GM18861 (cell line): ENCODE measurements around the gene LRRC4B.
"Not testable (repeated sequence)": the region's sequence is repeated elsewhere in the genome, so short reads cannot be mapped to it uniquely, and the experiment has no call there.

Experiments used
- ATAC-seq: cut with Tn5 transposase; IDR thresholded peaks from one replicate; pipeline ENCODE4 v1.9.1; 2021; ENCODE audit not compliant: unreplicated experiment

Gene LRRC4B

DNA sequence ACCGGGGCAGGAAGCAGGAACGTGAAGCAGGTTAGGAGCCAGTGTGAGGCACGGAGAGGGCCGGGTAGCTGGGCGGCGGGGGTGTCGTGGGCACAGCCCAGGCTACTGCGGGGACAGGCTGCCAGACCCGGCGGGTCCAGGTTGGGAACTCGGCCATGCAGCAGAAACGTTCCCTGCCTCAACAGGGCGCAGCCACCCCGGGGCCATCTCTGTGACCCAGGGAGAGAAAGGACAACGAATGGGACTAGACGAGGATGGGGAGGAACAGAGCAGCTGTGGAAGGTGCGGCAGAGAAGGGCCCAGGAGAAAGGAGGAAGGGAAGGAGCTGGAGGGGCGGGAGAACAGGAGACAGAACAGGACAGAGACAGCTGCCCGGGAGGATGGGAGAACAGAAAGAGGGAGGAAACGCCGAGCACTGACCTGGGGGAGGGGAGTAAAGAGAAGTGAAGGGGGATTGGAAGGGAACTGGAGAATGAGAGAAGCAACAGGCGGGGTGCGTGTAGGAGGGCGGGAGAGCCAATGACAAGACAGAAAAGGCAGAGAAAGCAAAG lies 78.7 kb downstream of the LRRC4B start:
- ATAC-seq: no peak

DNA sequence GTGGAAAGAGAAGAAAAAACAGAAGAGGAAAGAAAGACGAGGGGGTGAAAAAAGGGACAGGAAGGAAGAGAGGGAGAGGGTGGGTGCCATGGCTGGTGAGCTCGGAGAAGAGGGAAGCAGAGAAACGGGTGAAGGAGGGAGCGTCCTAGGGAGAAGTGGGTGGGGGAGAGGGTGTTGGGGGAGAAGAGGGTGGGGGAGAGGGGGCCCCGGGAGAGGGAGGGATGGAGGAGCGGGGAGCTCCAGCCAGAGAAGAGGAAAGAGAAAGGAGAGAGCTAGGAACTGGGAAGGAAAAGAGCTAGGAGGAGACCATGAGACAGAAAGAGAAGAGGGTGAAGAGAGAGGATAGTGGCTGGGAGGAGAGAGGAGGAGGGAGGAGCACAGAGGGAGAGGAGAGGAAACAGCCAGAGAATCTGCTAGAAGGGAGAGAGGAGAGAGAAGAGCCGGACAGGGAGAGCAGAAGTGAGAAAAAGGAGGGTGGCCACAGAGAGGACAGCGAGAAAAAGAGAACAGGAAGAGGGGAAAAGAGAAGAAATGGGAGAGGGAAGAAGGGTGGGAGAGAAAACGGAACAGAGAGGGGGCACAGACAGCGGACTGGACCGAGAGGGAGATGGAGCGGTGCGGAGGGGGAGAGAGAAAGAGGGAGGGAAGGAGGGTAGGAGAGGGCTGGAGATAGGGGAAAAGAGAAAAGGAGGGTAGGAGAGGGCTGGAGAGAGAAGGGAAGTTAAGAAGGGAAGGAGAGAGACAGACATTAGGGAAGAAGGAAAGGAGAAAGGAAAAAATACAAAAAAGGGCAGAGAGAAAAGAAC lies 79.6 kb downstream of the LRRC4B start:
- ATAC-seq: no peak

DNA sequence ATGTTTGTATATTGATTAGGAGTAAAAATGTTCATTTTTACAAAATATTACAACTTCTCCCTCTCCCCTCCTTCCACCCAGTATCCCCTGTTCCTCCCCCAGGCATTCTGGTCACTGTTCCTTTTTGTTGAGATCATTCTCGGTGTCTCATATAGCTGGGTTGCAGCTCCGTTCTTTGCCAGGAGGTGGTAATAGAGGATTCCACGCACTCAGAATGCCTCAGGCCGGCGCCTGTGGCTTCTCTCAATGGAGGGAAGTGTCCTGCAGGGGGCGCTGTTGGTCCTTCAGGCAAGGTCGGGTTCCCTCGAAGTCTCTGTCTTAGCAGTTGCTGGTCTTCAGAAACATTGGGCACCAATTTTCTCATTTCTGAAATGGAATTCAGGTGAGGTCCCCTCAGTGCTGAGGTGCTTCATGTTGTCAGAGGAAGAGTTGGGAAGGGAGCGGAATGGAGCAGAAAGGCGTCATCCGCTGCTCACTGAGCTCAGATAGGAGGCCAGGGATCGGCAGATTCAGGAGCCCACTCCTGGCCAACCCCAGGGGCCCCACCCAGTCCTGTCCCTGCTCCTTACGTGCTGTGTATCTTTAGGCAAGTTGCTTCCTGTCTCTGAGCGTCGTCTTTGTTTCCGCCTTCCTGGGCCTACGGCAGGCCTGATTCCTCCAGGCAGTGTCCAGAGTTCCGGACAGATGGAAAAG lies 81.3 kb downstream of the LRRC4B start:
- no peak for ATAC-seq

DNA sequence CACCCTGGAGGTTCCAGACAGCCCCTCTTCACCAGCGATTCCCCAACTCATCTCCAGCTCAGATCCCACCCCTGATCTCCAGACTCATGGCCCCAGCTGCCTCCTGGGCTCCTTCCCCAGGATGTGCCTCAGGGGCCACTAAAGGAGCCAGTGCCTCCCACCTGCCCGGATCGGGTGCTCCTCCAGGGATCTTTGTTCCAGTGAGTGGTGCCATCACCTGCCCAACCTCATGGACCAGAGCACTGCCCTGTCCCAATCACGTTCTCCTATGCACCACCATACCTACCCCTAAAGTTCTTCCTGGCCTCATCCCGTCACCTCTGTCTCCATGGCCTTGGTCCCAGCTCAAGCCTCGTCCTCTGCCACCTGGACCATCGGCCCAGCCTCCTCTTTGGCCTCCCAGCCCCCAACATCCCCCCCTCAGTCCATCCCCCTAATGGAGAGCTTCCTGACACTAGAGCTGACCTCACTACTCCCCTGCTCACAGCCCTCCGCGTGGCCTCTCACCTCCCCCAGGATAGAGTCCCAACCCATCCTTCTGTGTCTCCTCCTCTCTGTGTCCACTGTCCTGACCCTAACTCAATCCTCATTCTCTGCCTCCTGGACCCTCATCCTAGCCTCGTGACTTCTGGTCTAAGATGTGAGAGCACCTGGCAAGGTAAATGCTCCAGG lies 82.8 kb downstream of the LRRC4B start:
- ATAC-seq: no peak

DNA sequence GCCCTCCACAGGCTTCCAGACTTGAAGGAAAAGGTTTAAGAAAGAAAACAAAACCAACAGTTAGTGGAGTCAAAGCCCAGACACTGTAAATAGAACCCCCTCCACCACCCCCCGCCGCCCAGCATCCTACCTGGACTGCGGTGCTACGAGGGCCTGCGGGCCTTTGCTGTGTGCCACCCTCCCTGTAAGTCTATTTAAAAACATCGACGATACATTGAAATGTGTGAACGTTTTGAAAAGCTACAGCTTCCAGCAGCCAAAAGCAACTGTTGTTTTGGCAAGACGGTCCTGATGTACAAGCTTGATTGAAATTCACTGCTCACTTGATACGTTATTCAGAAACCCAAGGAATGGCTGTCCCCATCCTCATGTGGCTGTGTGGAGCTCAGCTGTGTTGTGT lies 85.3 kb downstream of the LRRC4B start:
- no peak for ATAC-seq

DNA sequence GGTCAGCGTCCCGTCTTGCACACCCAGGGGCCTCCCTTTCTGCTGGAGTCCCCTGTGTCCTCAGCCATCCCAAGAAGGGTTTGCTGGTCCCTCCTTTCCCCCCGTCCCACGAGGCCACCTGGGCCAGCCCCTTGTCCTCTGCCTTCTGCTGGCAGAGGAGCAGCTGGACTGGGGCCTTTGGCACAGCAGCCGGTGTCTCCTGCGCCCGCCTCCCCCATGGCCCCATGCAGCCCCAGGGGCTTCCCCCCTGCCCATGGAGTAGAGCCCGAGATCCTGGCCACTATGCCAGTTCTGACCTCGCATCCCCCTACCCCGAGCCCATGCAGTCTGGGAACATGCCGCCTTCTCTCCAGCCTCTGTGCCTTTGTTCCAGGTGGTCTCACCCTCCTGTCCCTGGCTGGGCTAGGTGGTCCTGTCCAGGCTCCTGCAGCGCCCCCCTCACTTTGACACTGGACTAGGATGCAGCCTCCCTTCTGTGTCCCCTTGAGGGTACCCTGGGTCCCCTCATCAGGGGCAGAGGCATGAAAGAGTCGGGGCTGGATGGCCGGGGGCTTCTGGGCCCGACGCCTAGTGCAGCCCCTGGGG lies 85.9 kb downstream of the LRRC4B start:
- ATAC-seq: no peak

DNA sequence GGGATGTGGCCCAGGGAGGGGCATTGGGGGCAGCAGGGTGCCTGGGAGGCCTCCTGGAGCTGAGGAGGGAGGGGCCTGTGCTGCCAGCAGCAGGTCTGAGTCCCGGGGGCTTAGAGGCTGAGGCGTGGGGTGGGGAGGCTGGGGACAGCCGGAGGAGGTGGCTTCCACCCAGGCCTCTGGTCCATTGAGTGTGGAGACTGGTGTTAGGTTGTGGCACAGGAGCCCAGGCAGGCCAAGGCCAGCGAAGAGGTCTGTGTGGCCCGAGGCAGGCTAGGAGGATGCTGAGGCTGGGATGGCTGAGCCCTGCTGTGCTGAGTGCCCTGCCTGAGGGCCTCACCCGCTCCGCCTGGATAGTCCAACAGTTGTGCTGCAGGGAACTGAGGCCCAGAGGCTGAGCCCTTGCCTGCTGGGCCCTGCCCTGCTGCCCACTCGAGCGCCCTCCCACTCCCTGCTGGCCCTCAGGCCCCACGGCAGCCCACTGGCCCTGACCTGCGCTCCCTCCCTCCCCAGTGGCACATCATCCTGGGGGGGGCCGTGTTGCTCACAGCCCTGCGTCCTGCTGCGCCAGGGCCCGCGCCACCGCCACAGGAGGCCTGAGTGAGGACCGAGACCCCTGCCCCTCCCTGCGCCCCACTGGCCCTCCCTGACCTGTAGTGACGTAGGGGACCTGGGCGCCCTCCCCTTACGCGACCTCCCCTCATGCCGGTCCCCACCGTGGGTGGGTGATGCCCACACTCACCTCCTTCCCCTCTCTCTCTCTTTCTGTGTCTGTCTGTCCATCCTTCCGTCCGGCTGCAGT lies 86.7 kb downstream of the LRRC4B start:
- ATAC-seq: no peak

DNA sequence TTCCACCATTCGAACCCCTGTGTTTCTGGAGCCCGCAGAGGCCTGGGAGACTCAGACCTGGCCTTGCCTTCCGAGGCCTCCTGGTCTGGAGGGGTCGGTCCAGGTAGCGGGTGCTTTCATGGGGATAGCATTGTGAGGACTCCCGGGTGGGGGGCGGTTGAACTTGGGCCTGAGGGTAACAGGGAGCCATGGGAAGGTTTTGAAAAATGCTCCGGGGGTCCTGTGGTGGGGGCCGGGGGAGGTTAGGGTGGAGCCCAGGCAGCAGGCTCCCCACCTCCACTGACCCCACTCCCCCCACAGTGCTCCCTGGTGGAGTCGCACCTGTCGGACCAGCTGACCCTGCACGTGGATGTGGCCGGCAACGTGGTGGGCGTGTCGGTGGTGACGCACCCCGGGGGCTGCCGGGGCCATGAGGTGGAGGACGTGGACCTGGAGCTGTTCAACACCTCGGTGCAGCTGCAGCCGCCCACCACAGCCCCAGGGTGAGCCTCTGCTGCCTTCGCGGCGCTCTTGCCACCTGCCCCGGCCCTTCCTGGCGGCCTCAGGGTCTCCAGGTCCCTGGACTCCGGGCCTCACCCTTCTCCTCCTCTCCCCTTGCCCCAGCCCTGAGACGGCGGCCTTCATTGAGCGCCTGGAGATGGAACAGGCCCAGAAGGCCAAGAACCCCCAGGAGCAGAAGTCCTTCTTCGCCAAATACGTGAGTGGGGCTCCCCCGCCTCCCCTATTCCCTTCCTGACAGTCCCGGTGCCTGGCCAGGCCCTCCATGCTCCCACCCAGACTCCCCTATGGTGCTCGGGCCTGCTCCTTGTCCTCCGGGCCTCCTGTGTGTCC lies 87.7 kb downstream of the LRRC4B start:
- no peak for ATAC-seq

DNA sequence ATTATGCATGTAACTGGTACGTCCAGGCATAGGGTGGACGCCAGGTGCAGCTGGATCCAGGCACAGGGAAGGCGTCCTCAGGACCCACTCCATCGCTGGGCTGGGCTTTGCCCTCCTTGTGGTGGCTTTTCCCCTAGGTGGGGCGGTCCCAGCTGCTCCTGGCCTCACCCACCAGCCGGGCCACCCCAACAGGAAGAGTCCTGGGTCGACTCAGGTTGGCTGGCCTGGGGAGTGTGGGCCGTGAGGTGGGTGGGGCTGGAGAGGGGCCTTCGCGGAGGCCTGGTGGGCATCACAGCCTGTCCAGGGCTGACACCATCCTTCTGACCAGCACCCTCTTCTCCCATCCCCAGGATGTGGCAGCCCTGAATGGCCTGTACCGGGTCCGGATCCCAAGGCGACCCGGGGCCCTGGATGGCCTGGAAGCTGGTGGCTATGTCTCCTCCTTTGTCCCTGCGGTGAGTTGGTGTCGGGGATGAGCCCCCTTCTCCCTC lies 88.4 kb downstream of the LRRC4B start:
- no peak for ATAC-seq

DNA sequence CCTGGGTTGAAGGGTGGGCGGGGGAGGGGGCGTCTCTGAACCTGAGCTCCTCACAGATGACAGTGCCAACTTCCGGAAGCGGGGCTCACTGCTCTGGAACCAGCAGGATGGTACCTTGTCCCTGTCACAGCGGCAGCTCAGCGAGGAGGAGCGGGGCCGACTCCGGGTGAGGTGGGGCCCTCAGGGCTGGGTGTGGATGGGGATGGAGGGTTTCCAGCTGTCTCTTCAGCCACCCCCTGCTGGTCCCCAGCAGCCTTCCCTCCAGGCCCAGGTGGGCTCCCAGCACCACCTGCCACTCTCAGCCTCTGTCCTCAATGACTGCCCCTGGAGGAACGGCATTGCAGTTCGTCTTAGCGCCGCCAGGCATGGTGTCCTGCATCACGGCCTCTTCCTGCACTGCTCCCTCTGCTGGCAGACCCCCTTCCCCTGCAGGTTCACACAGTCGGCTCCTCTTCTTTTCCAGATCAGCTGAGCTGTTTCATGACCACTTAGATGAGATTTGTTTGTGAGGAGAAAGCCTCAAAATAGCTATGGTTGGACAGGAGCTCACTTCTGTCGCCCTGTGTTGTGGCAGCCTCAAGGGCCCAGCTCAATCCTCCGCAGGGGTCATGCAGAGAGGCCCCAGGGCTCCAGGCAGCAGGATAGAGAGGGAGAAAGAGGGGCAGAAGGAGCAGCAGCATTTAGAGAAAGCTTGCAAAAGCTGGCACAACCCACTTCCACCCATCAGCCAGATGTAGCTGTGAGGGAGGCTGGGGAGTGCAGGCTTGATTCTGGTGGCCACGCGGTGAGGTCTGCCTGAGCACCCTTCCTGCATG lies 89.1 kb downstream of the LRRC4B start:
- ATAC-seq: no peak

DNA sequence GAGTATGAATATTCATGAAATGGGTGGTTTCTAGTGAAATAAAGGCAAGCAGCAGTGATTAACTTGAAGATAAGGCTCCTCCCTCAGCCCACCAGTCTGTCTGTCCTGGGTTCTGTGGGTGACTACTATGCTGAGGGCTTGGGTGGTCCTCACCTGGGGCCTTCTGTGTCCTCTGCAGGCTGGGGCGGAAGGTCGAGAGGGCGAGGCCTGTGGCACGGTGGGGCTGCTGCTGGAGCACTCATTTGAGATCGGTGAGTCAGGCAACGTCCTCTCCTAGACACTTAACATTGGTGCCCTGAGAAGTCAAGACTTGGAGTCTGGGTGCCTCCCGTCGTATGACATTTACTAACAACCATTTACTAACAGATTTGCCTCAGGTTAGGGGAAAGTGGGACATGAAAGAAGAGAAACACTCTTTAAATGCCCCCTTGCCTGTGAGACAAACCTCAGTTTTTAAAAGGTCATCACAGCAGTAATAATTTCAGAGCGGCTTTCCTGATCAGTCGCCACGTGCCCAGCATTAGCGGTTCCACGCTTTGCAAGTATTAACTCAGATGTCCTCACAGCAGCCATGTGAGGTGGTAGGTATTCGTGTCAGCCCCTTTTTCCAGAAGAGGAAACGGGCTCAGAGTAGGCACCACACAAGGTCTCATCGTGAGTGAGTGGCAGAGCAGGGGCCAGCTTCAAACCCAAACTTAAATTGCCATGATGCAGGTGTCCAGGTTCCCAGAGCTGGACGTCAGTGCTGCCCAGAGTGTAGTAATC lies 90.3 kb downstream of the LRRC4B start:
- ATAC-seq: no peak

DNA sequence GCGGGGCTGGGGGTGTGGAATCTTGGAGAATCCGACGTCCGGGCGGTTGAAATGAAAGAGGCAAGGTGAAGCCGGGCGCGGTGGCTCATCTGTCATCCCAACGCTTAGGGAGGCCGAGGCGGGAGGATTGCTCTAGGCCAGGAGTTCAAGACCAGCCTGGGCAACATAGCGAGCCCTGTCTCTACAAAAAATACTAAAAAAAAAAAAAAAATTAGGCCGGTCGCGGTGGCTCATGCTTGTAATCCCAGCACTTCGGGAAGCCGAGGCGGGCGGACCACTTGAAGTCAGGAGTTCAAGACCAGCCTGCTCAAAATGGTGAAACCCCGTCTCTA lies 91.4 kb downstream of the LRRC4B start:
- ATAC-seq: no peak

DNA sequence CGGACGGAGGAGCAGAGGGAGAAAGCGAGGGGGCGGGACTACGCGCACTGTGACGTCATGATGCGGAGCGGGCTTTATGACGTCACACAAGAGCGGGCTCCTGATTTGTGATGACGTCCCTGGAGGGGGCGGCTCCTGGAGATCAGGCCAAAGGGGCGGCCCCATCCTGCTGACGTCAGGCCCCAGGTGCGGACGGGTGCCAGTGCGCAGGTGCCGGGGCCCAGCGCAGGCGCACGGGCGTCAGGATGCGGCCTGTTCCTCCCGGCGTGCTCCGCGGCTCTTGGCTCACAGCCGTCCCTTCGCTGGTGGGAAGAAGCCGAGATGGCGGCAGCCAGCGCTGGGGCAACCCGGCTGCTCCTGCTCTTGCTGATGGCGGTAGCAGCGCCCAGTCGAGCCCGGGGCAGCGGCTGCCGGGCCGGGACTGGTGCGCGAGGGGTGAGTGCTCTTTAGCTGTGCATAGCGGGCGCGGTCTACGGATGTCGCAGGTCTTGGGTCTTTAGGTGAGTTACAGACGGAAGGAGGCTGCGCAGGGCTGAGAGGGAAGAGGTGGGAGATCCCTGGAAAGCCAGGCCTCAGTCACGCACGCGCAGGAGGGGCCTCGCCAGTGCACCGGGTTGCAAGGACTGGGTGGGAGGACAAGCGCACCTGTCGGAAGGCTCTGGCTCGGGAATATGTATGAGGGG lies 91.9 kb downstream of the LRRC4B start, which contains the start of the genes EMC10 and GARIN5A:
TSS of gene EMC10 (plus strand) at position 284 of the 683 bp plus-strand sequence. CDS start at position 322, 38 bp downstream.
TSS of gene GARIN5A (minus strand) at position 625 of the 683 bp plus-strand sequence. CDS start at position 165, 460 bp downstream.
- ATAC-seq: peak; percentile 79

DNA sequence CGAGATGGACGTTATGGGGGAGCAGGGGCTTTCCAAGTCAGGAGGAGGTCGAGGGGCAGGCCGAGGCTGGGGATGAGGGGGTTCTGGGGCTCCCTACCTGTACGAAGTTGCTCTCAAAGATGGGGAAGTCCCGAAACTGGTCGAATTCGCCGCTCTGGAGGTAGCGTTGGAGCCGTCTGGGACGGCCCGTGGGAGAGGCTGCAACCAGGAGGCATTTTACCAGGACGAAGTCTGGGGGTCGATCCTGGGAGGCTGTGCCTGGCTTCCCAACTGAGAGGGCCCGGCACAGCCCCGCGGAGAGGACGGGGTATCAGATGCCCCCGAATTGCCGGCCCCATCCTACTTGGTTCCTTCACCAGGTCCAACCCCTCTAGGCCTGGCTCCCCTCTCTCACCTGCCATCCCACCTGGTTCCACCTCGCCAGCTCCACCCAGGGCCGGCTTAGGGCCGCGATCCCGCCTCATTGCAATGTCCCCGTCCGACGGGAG lies 92.5 kb downstream of the LRRC4B start:
- peak; percentile 11 for ATAC-seq

DNA sequence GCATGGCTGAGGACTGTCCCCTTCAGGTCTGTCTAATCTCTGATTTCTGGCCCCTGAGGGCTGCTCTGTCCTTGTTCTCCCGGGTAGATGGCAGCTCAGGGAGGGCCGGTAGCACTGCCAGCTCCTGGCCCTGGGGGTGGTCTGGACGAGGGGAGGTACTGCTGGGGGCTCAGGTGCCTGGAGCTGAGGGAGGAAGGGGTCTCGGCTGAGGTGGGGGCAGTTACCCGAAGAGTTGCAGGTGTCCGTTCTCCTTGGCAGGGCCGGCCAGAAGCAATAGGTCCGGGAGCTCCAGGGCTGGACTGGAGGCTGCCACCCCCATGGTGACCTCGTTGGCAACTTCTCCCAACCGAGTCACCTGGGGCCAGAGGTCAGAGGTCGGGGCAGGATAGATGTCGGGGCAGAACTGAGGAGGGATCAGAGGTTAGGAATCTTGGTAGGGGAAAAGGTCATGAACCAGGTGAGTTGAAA lies 93.1 kb downstream of the LRRC4B start:
- ATAC-seq: no peak

DNA sequence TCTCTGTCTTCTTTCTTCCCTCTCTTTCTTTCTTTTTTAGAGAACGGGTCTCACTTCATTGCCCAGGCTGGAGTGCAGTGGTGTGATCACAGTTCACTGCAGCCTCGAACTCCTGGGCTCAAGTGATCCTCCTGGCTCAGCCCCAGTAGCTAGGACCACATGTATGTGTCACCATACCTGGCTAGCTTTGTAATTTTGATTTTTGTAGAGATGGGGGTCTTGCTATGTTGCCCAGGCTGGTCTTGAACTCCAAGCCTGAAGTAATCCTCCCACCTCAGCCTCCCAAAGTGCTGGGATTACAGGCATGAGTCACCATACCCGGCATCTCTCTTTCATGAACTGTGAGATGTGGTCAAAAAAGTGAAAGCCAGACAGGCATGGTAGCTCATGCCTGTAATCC lies 94.9 kb downstream of the LRRC4B start:
- not testable (repeated sequence) for ATAC-seq

DNA sequence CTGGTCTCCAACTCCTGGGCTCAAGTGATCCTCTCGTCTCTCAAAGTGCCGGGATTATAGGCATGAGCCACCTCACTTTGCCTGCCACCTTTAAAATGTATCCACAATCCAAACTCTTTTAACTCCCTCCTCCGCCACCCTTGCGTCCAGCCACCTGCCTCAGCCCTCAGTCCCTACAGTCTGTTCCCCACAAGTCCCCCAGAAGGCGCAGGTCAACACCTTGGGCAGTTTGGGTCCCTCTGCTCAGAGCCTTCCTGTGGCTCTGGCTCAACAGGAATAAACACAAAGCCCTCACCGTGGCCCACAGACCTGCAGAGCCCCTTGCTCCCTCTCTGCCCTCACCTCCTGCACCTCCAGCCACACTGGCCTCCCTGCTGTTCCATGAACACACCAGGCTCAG lies 99.4 kb downstream of the LRRC4B start:
- no peak for ATAC-seq
